K562 (cell line): Measurements from ENCODE around the gene DLST. TPM values are rescaled to one million over a fixed set of nuclear protein-coding genes. Genes with fewer than 3 reads are reported as not detected.

Source experiments
- ATAC-seq: fragments of 200-7000 bp; cut with Tn5 transposase; 3 replicates; pipeline ENCODE4 v1.9.1; 2020; ENCODE audit warnings: moderate library complexity
- BruUV-seq: library from RNA; stranded (reverse); fragments of 400-500 nt; replicated peaks from 2 replicates; lab custom pipeline; 2021; lab: Mats Ljungman, UMichigan
- CTCF ChIA-PET: fragments of 300-600 bp; formaldehyde crosslinking; extraction: SDS; loops from one replicate; lab custom pipeline; 2021; ENCODE audit warnings: low intra/inter-chr PET ratio; lab: Yijun Ruan, JAX
- POLR2A ChIA-PET: fragments of 300-600, 350-650 bp; sonication (Branson Sonifier 250); formaldehyde crosslinking; extraction: SDS; loops from one replicate; lab custom pipeline; 2021; ENCODE audit warnings: antibody characterized with exemption, inconsistent platforms; lab: Yijun Ruan, JAX
- DNase-seq, 4 experiments: peaks; one replicate each; pipeline versions ENCODE4 v3.0.0 to v3.0.0-alpha.2; 2011 to 2018; ENCODE audit warnings: low spot score in 3 of 4, mixed read lengths in 3 of 4; ENCODE audit errors: extremely low read depth in 1 of 4
- FAIRE-seq: peaks from 2 replicates; lab custom pipeline; 2011; peaks lifted over from hg19 to GRCh38; lab: Jason Lieb, UNC
- H2AFZ ChIP-seq: 2 replicates; pipeline ENCODE4 v1.6.0; 2011; ENCODE audit warnings: low read depth, low read length, control low read depth, inconsistent platforms
- H3K27ac ChIP-seq: fragments of 200-600 bp; 3 replicates; pipeline ENCODE4 v1.8.0; 2011; ENCODE audit warnings: low read depth, mild to moderate bottlenecking, control low read depth, inconsistent platforms, low read length, moderate library complexity, mixed read lengths; ENCODE audit errors: extremely low read depth
- H3K27me3 ChIP-seq, 2 experiments: fragments of 300-600 bp in 1 of 2; 2 replicates in 1 of 2; 3 replicates in 1 of 2; pipeline versions ENCODE4 v1.6.0 to v1.8.0; 2011; ENCODE audit warnings: inconsistent platforms in 2 of 2, low read length in 2 of 2, mild to moderate bottlenecking in 1 of 2, mixed read lengths in 1 of 2, moderate library complexity in 1 of 2; ENCODE audit not compliant: control insufficient read depth in 2 of 2, insufficient read depth in 2 of 2
- H3K36me3 ChIP-seq: fragments of 300-600 bp; 3 replicates; pipeline ENCODE4 v1.8.0; 2011; ENCODE audit warnings: mild to moderate bottlenecking, low read length, inconsistent platforms; ENCODE audit not compliant: control insufficient read depth, insufficient read depth
- H3K4me1 ChIP-seq, 2 experiments: fragments of 200-600 bp in 1 of 2; replicated peaks in 1 of 2; 2 replicates in 1 of 2; 3 replicates in 1 of 2; pipeline versions ENCODE4 v1.5.1 to v1.8.0; 2011; ENCODE audit warnings: inconsistent platforms in 2 of 2, low read length in 2 of 2, mild to moderate bottlenecking in 1 of 2, mixed read lengths in 1 of 2, moderate library complexity in 1 of 2; ENCODE audit not compliant: control insufficient read depth in 2 of 2, insufficient read depth in 2 of 2
- H3K4me2 ChIP-seq: 2 replicates; pipeline ENCODE4 v1.6.1; 2011; ENCODE audit warnings: low read length, control low read depth, inconsistent platforms, mixed read lengths; ENCODE audit not compliant: insufficient read depth
- H3K4me3 ChIP-seq: fragments of 200-600 bp; sonication (generic), shearing (Covaris generic); 2 replicates; pipeline ENCODE4 v1.5.1; 2016; ENCODE audit warnings: control low read depth, inconsistent platforms
- H3K79me2 ChIP-seq: fragments of 200-600 bp; 3 replicates; pipeline ENCODE4 v1.8.0; 2011; ENCODE audit warnings: low read length, inconsistent platforms; ENCODE audit not compliant: control insufficient read depth, insufficient read depth
- H3K9ac ChIP-seq, 2 experiments: 2 replicates each; pipeline versions ENCODE4 v1.6.0 to v1.6.1; 2011; ENCODE audit warnings: low read depth in 2 of 2, low read length in 2 of 2, control low read depth in 1 of 2, inconsistent platforms in 1 of 2, mild to moderate bottlenecking in 1 of 2, mixed read lengths in 1 of 2; ENCODE audit not compliant: insufficient read depth in 1 of 2
- H3K9me1 ChIP-seq: one replicate; pipeline ENCODE4 v1.6.0; 2011; ENCODE audit warnings: inconsistent platforms, mild to moderate bottlenecking, low read length, moderate library complexity; ENCODE audit not compliant: control insufficient read depth, insufficient read depth
- H3K9me3 ChIP-seq: replicated peaks from 2 replicates; pipeline ENCODE4 v1.5.1; 2011; ENCODE audit warnings: low read depth, low read length, inconsistent platforms; ENCODE audit not compliant: control insufficient read depth, insufficient read depth
- H4K20me1 ChIP-seq: replicated peaks from 2 replicates; pipeline ENCODE4 v1.6.1; 2011; ENCODE audit warnings: low read length, inconsistent platforms, mixed read lengths; ENCODE audit not compliant: control insufficient read depth, insufficient read depth
- CREBBP ChIP-seq: IDR thresholded peaks from one replicate; pipeline ENCODE4 v1.6.1; 2012; ENCODE audit warnings: low read depth, mild to moderate bottlenecking, control low read depth, inconsistent platforms, low read length
- GATA2 ChIP-seq: sonication (generic); formaldehyde crosslinking; IDR thresholded peaks from 2 replicates; pipeline ENCODE4 v1.4.0; 2020; ENCODE audit warnings: mild to moderate bottlenecking, missing genetic modification reagents
- SMARCA4 ChIP-seq: fragments of 450-650 bp; IDR thresholded peaks from 2 replicates; pipeline ENCODE4 v1.6.1; 2016
- ZKSCAN1 ChIP-seq: fragments of 150-350 bp; IDR thresholded peaks from 2 replicates; pipeline ENCODE4 v1.6.1; 2016; ENCODE audit warnings: low read depth, low read length
- ZNF77 ChIP-seq: fragments of 250-450 bp; sonication (Bioruptor Pico); IDR thresholded peaks from 2 replicates; pipeline ENCODE4 v1.5.0; 2020
- ZNF780A ChIP-seq: fragments of 250-450 bp; sonication (Bioruptor Pico); IDR thresholded peaks from 2 replicates; pipeline ENCODE4 v1.5.0; 2021; ENCODE audit warnings: mild to moderate bottlenecking
- WGBS: fragments of 100-300 bp; shearing (Covaris generic); methylation state at CpG from one replicate; pipeline ENCODE4 v1.1.6; 2016; ENCODE audit warnings: low coverage, mixed read lengths; ENCODE audit not compliant: insufficient coverage; ENCODE audit errors: missing lambda C conversion rate; 5-methylcytosine and 5-hydroxymethylcytosine counted together
- in situ Hi-C: fragments of 300-500 bp; cut with MboI; formaldehyde crosslinking; loops from 4 replicates; pipeline ENCODE4 v1.15.0; 2018; ENCODE audit warnings: inconsistent platforms, mixed read lengths
- intact Hi-C: fragments of 100-400 bp; cut with micrococcal nuclease; formaldehyde crosslinking; loops from 2 replicates; pipeline ENCODE4 v1.14.2; 2022
- polyA plus RNA-seq, 8 experiments: library from polyadenylated mRNA; depleted of rRNA in 4 of 8; stranded (reverse) in 5 of 8; unstranded in 3 of 8; fragments of >200 nt; fragmentation: Nextera tagmentation in 2 of 8; fragmentation: Illumina TruSeq in 1 of 8; extraction: Ambion mirVana in 2 of 8; extraction: Trizol in 1 of 8; gene quantifications; 2 replicates each; pipeline versions ENCODE4 v1.2.1 to v1.2.3, GENCODE V29; 2011 to 2014; ENCODE audit warnings: inconsistent platforms in 1 of 8, missing spikeins in 1 of 8
- total RNA-seq, 7 experiments: library from RNA; depleted of rRNA in 6 of 7; stranded (reverse); fragments of >200 nt in 6 of 7; fragmentation: Illumina TruSeq in 2 of 7; extraction: Trizol in 2 of 7; gene quantifications; 2 replicates each; pipeline versions ENCODE4 v1.2.1 to v1.2.3, GENCODE V29; 2011 to 2021; ENCODE audit warnings: low replicate concordance in 1 of 7
- TF ChIP-seq, protein P1 (sequence below): fragments of 250-450 bp; sonication (Bioruptor Pico); IDR thresholded peaks from 2 replicates; pipeline ENCODE4 v1.8.0; 2021; ENCODE audit warnings: moderate library complexity, mild to moderate bottlenecking, inconsistent platforms
- TF ChIP-seq, protein P2 (sequence below): fragments of 450-650 bp; IDR thresholded peaks from 2 replicates; pipeline ENCODE4 v1.6.1; 2016; ENCODE audit warnings: missing biosample characterization, missing genetic modification characterization
- TF ChIP-seq, protein P3 (sequence below): fragments of 250-450 bp; sonication (Bioruptor Pico); IDR thresholded peaks from 2 replicates; pipeline ENCODE4 v1.5.0; 2020; ENCODE audit warnings: mild to moderate bottlenecking
- TF ChIP-seq, protein P4 (sequence below), 2 experiments: fragments of 450-650 bp in 1 of 2; IDR thresholded peaks; 2 replicates each; pipeline ENCODE4 v1.6.1; 2011 to 2017; ENCODE audit warnings: low read depth in 2 of 2, antibody characterized with exemption in 1 of 2, borderline replicate concordance in 1 of 2, low read length in 1 of 2, mild to moderate bottlenecking in 1 of 2, mixed read lengths in 1 of 2; ENCODE audit not compliant: control insufficient read depth in 1 of 2
- TF ChIP-seq, protein P5 (sequence below): sonication (generic); formaldehyde crosslinking; IDR thresholded peaks from 2 replicates; pipeline ENCODE4 v1.8.0; 2022; ENCODE audit warnings: missing genetic modification reagents, mild to moderate bottlenecking, moderate library complexity, borderline replicate concordance

Gene DLST
- total and polyA plus RNA-seq, 9 of the 15 experiments (the other 6 are each of a cell fraction or from before 2014, with no cell fraction given), result 3.0 to 73.7 (median 45.4) TPM

DNA sequence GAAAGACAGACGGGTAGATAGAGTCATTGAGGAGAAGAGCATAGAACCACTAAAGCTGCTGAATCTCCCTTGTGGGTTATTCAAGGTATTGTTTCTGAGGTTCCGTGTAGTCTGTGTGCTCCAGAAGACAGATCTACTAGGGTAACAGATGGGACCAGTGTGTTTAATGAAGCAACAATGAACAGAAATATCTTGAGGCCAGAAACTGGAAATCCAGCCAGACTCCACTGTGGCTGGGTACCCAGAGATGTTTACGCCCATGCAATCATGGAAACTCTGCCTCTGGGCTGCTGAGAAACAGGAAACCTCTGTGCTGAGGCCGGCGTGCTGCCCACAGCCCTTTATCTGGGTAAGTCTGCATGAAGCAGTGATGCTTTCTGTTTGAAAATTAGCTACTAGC, 14.0 kb upstream of the DLST start:
- ChIA-PET CTCF (no interaction called here), POLR2A (interaction anchor here (0.6 to 1.4 kb wide), 4 partner anchors 11 to 37 kb away, joined by 3 to 4 read pairs (median 3); no protein-coding TSS in a partner anchor)
- H3K4me2 ChIP-seq, result no peak overlapping the region
- H2AFZ ChIP-seq, result 0 out of 2 replicates have a peak overlapping the region, but pooled peaks have one; percentile 45
- no peaks in the 10 kb centered on the region for H3K9me1 ChIP-seq
- no peaks in the 10 kb centered on the region for H4K20me1 ChIP-seq
- H3K9me3 ChIP-seq, result no peaks in the 10 kb centered on the region
- no TSS peak for BruUV-seq
- no peaks in the 10 kb centered on the region for H3K79me2 ChIP-seq
- in situ Hi-C loops, result loop anchor here (10.0 kb wide), 1 partner anchor 437 kb away; no protein-coding TSS in a partner anchor
- no peak overlapping the region for H3K9ac ChIP-seq
- ATAC-seq (no peak; the same call in 2 of the 3 replicates), FAIRE-seq (no peak), DNase-seq (no peak)
- no peak overlapping the region for H3K4me3 ChIP-seq
- TF ChIP-seq SMARCA4 (no peak), ZNF77 (no peak), ZNF780A (CRISPR knock-in tag) (no peak), ZKSCAN1 (no peak), GATA2 (no peak), CREBBP (no peak)
- TF ChIP-seq, protein P1, sequence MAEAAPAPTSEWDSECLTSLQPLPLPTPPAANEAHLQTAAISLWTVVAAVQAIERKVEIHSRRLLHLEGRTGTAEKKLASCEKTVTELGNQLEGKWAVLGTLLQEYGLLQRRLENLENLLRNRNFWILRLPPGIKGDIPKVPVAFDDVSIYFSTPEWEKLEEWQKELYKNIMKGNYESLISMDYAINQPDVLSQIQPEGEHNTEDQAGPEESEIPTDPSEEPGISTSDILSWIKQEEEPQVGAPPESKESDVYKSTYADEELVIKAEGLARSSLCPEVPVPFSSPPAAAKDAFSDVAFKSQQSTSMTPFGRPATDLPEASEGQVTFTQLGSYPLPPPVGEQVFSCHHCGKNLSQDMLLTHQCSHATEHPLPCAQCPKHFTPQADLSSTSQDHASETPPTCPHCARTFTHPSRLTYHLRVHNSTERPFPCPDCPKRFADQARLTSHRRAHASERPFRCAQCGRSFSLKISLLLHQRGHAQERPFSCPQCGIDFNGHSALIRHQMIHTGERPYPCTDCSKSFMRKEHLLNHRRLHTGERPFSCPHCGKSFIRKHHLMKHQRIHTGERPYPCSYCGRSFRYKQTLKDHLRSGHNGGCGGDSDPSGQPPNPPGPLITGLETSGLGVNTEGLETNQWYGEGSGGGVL (CRISPR knock-in tag), result no peak
- TF ChIP-seq, protein P2, sequence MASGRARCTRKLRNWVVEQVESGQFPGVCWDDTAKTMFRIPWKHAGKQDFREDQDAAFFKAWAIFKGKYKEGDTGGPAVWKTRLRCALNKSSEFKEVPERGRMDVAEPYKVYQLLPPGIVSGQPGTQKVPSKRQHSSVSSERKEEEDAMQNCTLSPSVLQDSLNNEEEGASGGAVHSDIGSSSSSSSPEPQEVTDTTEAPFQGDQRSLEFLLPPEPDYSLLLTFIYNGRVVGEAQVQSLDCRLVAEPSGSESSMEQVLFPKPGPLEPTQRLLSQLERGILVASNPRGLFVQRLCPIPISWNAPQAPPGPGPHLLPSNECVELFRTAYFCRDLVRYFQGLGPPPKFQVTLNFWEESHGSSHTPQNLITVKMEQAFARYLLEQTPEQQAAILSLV (tag), result no peak
- TF ChIP-seq, protein P3, sequence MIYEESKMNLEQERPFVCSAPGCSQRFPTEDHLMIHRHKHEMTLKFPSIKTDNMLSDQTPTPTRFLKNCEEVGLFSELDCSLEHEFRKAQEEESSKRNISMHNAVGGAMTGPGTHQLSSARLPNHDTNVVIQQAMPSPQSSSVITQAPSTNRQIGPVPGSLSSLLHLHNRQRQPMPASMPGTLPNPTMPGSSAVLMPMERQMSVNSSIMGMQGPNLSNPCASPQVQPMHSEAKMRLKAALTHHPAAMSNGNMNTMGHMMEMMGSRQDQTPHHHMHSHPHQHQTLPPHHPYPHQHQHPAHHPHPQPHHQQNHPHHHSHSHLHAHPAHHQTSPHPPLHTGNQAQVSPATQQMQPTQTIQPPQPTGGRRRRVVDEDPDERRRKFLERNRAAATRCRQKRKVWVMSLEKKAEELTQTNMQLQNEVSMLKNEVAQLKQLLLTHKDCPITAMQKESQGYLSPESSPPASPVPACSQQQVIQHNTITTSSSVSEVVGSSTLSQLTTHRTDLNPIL (CRISPR knock-in tag), result no peak
- TF ChIP-seq, protein P4, sequence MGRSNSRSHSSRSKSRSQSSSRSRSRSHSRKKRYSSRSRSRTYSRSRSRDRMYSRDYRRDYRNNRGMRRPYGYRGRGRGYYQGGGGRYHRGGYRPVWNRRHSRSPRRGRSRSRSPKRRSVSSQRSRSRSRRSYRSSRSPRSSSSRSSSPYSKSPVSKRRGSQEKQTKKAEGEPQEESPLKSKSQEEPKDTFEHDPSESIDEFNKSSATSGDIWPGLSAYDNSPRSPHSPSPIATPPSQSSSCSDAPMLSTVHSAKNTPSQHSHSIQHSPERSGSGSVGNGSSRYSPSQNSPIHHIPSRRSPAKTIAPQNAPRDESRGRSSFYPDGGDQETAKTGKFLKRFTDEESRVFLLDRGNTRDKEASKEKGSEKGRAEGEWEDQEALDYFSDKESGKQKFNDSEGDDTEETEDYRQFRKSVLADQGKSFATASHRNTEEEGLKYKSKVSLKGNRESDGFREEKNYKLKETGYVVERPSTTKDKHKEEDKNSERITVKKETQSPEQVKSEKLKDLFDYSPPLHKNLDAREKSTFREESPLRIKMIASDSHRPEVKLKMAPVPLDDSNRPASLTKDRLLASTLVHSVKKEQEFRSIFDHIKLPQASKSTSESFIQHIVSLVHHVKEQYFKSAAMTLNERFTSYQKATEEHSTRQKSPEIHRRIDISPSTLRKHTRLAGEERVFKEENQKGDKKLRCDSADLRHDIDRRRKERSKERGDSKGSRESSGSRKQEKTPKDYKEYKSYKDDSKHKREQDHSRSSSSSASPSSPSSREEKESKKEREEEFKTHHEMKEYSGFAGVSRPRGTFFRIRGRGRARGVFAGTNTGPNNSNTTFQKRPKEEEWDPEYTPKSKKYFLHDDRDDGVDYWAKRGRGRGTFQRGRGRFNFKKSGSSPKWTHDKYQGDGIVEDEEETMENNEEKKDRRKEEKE (IDR thresholded peaks at IDR 0.05; ENCODE audit: borderline replicate concordance in 1 of 2, control insufficient read depth in 1 of 2, low read depth in 2 of 2, low read length in 1 of 2), result no peak
- TF ChIP-seq, protein P5, sequence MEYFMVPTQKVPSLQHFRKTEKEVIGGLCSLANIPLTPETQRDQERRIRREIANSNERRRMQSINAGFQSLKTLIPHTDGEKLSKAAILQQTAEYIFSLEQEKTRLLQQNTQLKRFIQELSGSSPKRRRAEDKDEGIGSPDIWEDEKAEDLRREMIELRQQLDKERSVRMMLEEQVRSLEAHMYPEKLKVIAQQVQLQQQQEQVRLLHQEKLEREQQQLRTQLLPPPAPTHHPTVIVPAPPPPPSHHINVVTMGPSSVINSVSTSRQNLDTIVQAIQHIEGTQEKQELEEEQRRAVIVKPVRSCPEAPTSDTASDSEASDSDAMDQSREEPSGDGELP (CRISPR knock-in tag), result no peak
- no peaks in the 10 kb centered on the region; a peak in 1 of 5 replicates for H3K4me1 ChIP-seq
- intact Hi-C loops, result no loop called here
- no peak overlapping the region for H3K27ac ChIP-seq
- no peaks in the 10 kb centered on the region for H3K27me3 ChIP-seq
- 9% methylated on average over 5 of the region's 5 CpGs for WGBS
- H3K36me3 ChIP-seq, result no peaks in the 10 kb centered on the region
